Endodermal cell (in vitro differentiated cells): Measurements from ENCODE around the gene TMEM129. TPM values are rescaled to one million over a fixed set of nuclear protein-coding genes. Genes with fewer than 3 reads are reported as not detected.
A peak's percentile ranks its signal among the peaks of the same experiment; 100 is the strongest.

Source experiments
- DNase-seq: peaks from one replicate; pipeline ENCODE4 v3.0.0-alpha.2; 2017
- H3K27ac ChIP-seq: 2 replicates; pipeline ENCODE4 v1.5.1; 2013; ENCODE audit warnings: mild to moderate bottlenecking, low read depth, low read length, moderate library complexity
- H3K27me3 ChIP-seq: 2 replicates; pipeline ENCODE4 v1.6.1; 2013; ENCODE audit warnings: mild to moderate bottlenecking, low read length, moderate library complexity; ENCODE audit not compliant: insufficient read depth, control insufficient read depth, poor library complexity, severe bottlenecking
- H3K36me3 ChIP-seq: 2 replicates; pipeline ENCODE4 v1.7.0; 2013; ENCODE audit warnings: mild to moderate bottlenecking, low read length, moderate library complexity; ENCODE audit not compliant: control insufficient read depth, insufficient read depth
- H3K4me1 ChIP-seq: one replicate; pipeline ENCODE4 v1.7.0; 2013; ENCODE audit warnings: low read length; ENCODE audit not compliant: control insufficient read depth, insufficient read depth
- H3K4me3 ChIP-seq: 2 replicates; pipeline ENCODE4 v1.5.1; 2013; ENCODE audit warnings: mild to moderate bottlenecking, low read length, moderate library complexity
- H3K9ac ChIP-seq: 2 replicates; pipeline ENCODE4 v1.6.1; 2013; ENCODE audit warnings: mild to moderate bottlenecking, low read length, moderate library complexity; ENCODE audit not compliant: poor library complexity, severe bottlenecking; ENCODE audit errors: extremely low read depth
- H3K9me3 ChIP-seq: 2 replicates; pipeline ENCODE4 v1.6.1; 2013; ENCODE audit warnings: mild to moderate bottlenecking, low read length, moderate library complexity; ENCODE audit not compliant: control insufficient read depth
- H3K27ac Mint-ChIP-seq: 2 replicates; pipeline ENCODE4 v1.8.0; 2020; ENCODE audit warnings: mixed read lengths
- H3K27me3 Mint-ChIP-seq: 2 replicates; pipeline ENCODE4 v1.8.0; 2021; ENCODE audit warnings: mild to moderate bottlenecking, mixed read lengths; ENCODE audit not compliant: insufficient read depth
- H3K36me3 Mint-ChIP-seq: 2 replicates; pipeline ENCODE4 v1.8.0; 2020; ENCODE audit warnings: low read depth, mixed read lengths
- H3K4me1 Mint-ChIP-seq: 2 replicates; pipeline ENCODE4 v1.8.0; 2020; ENCODE audit warnings: mixed read lengths
- H3K4me3 Mint-ChIP-seq: 2 replicates; pipeline ENCODE4 v1.8.0; 2020; ENCODE audit warnings: mild to moderate bottlenecking, moderate library complexity, mixed read lengths
- H3K9me3 Mint-ChIP-seq: 2 replicates; pipeline ENCODE4 v1.8.0; 2020; ENCODE audit warnings: mild to moderate bottlenecking, mixed read lengths
- CTCF ChIP-seq: fragments of 200-600 bp; sonication (generic); conservative IDR thresholded peaks from 2 replicates; pipeline ENCODE4 v1.5.0; 2021; ENCODE audit warnings: antibody characterized with exemption, mild to moderate bottlenecking
- WGBS, 2 experiments: methylation state at CpG; one replicate each; pipeline versions ENCODE4 v1.1.5 to v1.1.7; 2013; ENCODE audit warnings: missing lambda C conversion rate in 2 of 2, mixed read lengths in 1 of 2; ENCODE audit not compliant: insufficient coverage in 1 of 2, insufficient read length in 1 of 2; 5-methylcytosine and 5-hydroxymethylcytosine counted together
- total RNA-seq, 2 donors: library from RNA; stranded (reverse); fragmentation: NEBNext Ultra II Directional in 1 of 2; extraction: Animal tissue kit (Norgen Biotek cat#: 25700) in 1 of 2; gene quantifications; 2 replicates in 1 of 2; 3 replicates in 1 of 2; pipeline ENCODE4 v1.2.1, GENCODE V29; 2021

The TMEM129 gene
- total RNA-seq, 2 donors from 2014 or later, result 33.6 to 41.7 TPM

GRCh38 chr4:1739358-1739757 lies 18.2 kb upstream of the TMEM129 start:
- Histone ChIP-seq H3K4me1 (no peaks in the 10 kb centered on the region), H3K9ac (no peak overlapping the region), H3K27ac (no peak overlapping the region), H3K36me3 (peaks cover 76% of the 10 kb centered on the region), H3K27me3 (no peaks in the 10 kb centered on the region), H3K9me3 (peaks cover 37% of the 10 kb centered on the region), H3K4me3 (no peak overlapping the region)
- DNase-seq, result no peak
- H3K4me3 Mint-ChIP-seq, result no peak overlapping the region
- H3K27ac Mint-ChIP-seq, result no peak overlapping the region
- peaks cover 75% of the 10 kb centered on the region for H3K36me3 Mint-ChIP-seq
- no peak for TF ChIP-seq CTCF
- no peaks in the 10 kb centered on the region for H3K27me3 Mint-ChIP-seq
- peaks cover 22% of the 10 kb centered on the region for H3K9me3 Mint-ChIP-seq
- WGBS, 2 experiments, result 93 to 96% methylated on average over 7 to 9 of the region's 9 CpGs
- no peaks in the 10 kb centered on the region for H3K4me1 Mint-ChIP-seq

GRCh38 chr4:1738410-1738809 lies 17.3 kb upstream of the TMEM129 start:
- no peak overlapping the region for H3K4me3 Mint-ChIP-seq
- Histone ChIP-seq H3K4me3 (peak overlapping the region; percentile 53), H3K9me3 (peaks cover 37% of the 10 kb centered on the region), H3K36me3 (peaks cover 85% of the 10 kb centered on the region), H3K4me1 (no peaks in the 10 kb centered on the region), H3K9ac (no peak overlapping the region), H3K27ac (no peak overlapping the region), H3K27me3 (no peaks in the 10 kb centered on the region)
- TF ChIP-seq CTCF, result no peak
- H3K27ac Mint-ChIP-seq, result peak overlapping the region; percentile 64
- H3K27me3 Mint-ChIP-seq, result no peaks in the 10 kb centered on the region
- 93 to 98% methylated on average over 4 of the region's 4 CpGs for WGBS, 2 experiments
- DNase-seq, result no peak
- peaks cover 22% of the 10 kb centered on the region for H3K9me3 Mint-ChIP-seq
- H3K4me1 Mint-ChIP-seq, result no peaks in the 10 kb centered on the region
- H3K36me3 Mint-ChIP-seq, result peaks cover 73% of the 10 kb centered on the region

- Histone ChIP-seq H3K9ac (no peak overlapping the region), H3K9me3 (peaks cover 37% of the 10 kb centered on the region), H3K27ac (no peak overlapping the region), H3K36me3 (peaks cover 92% of the 10 kb centered on the region), H3K4me3 (peak overlapping the region; percentile 53), H3K4me1 (no peaks in the 10 kb centered on the region), H3K27me3 (no peaks in the 10 kb centered on the region)
- H3K27me3 Mint-ChIP-seq, result no peaks in the 10 kb centered on the region
- no peak overlapping the region for H3K4me3 Mint-ChIP-seq
- DNase-seq, result no peak
- WGBS, 2 experiments, result 97 to 99% methylated on average over 12 to 15 of the region's 15 CpGs
- H3K4me1 Mint-ChIP-seq, result no peaks in the 10 kb centered on the region
- H3K9me3 Mint-ChIP-seq, result peaks cover 22% of the 10 kb centered on the region
- no peak overlapping the region for H3K27ac Mint-ChIP-seq
- H3K36me3 Mint-ChIP-seq, result peaks cover 79% of the 10 kb centered on the region
- no peak for TF ChIP-seq CTCF
Observed at GRCh38 chr4:1737666-1738065, 16.5 kb upstream of the TMEM129 start.
